ENCODE results near the gene ZDHHC14.
"Not testable (repeated sequence)": the region's sequence is repeated elsewhere in the genome, so short reads cannot be mapped to it uniquely, and the experiment has no call there.

ZDHHC14 gene

DNA sequence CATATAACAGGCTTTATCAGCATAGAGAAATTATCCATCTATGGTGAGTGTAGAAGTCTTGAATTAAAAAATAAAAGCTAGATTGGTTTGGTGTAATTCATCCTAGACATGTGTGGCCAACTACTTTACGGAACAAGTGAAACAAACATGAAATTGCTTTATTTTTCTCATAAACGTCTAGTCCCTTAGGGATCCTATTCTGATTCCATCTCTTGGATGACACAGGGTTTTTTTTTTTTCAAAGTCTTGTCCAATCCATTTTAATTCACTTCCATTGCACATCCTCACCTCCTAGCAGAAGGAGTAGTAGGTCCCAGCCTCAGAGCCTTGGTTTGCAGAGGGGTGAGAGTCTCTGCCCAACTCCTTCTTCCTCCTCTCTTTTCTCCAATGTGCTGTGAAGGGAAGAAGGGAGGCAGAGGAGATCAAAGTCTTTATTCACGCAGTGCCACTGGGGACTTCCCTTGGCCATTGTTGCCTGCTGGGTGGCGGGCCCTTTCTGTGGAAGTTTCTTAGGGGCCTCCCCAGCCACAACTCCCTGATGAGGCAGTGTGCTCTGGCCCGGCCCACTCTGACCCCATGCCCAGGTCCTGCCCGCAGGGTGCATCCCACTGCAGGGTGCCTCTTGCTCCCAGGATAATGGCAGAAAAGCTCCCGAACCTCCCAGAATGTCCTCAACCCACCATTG lies 337.7 kb downstream of the ZDHHC14 start:
- Histone ChIP-seq H3K27ac (ENCODE audit: low read depth, low read length) (no peak overlapping the region), H3K36me3 (ENCODE audit: low read length) (no peaks in the 10 kb centered on the region), H3F3A (ENCODE audit: insufficient read depth) (no peaks in the 10 kb centered on the region), H3K4me3 (ENCODE audit: insufficient read depth, low read length, poor library complexity, severe bottlenecking) (no peak overlapping the region), H3K79me2 (ENCODE audit: insufficient read depth, low read length) (no peaks in the 10 kb centered on the region), H2AFZ (ENCODE audit: low read depth, low read length, severe bottlenecking) (no peak overlapping the region), H3K9me2 (replicated peaks; ENCODE audit: insufficient read depth, low read length) (no peaks in the 10 kb centered on the region), H3K9me3 (ENCODE audit: insufficient read depth, low read length) (no peaks in the 10 kb centered on the region), H3K4me2 (ENCODE audit: low read depth, low read length, poor library complexity, severe bottlenecking) (no peak overlapping the region), H4K20me1 (ENCODE audit: low read depth, low read length) (no peaks in the 10 kb centered on the region), H3K27me3 (ENCODE audit: low read length) (no peaks in the 10 kb centered on the region), H3K9ac (ENCODE audit: low read length) (no peak overlapping the region)
- no peak for TF ChIP-seq CTCF (IDR thresholded peaks at IDR 0.05; ENCODE audit: insufficient read depth, low read length, poor library complexity, severe bottlenecking)
- TF ChIP-seq EZH2phosphoT487 (conservative IDR thresholded peaks at IDR 0.05; ENCODE audit: low read length), result no peak

GRCh38 chr6:157720964-157721363 lies 340.0 kb downstream of the ZDHHC14 start:
- not testable (repeated sequence) for H3K27ac ChIP-seq (ENCODE audit: low read depth, low read length); H3K9ac ChIP-seq (ENCODE audit: low read length); H3K4me3 ChIP-seq (ENCODE audit: insufficient read depth, low read length, poor library complexity, severe bottlenecking); H3K36me3 ChIP-seq (ENCODE audit: low read length); H4K20me1 ChIP-seq (ENCODE audit: low read depth, low read length); H3F3A ChIP-seq (ENCODE audit: insufficient read depth); H3K9me3 ChIP-seq (ENCODE audit: insufficient read depth, low read length); H2AFZ ChIP-seq (ENCODE audit: low read depth, low read length, severe bottlenecking); H3K9me2 ChIP-seq (replicated peaks; ENCODE audit: insufficient read depth, low read length); H3K27me3 ChIP-seq (ENCODE audit: low read length); H3K79me2 ChIP-seq (ENCODE audit: insufficient read depth, low read length); H3K4me2 ChIP-seq (ENCODE audit: low read depth, low read length, poor library complexity, severe bottlenecking)

DNA sequence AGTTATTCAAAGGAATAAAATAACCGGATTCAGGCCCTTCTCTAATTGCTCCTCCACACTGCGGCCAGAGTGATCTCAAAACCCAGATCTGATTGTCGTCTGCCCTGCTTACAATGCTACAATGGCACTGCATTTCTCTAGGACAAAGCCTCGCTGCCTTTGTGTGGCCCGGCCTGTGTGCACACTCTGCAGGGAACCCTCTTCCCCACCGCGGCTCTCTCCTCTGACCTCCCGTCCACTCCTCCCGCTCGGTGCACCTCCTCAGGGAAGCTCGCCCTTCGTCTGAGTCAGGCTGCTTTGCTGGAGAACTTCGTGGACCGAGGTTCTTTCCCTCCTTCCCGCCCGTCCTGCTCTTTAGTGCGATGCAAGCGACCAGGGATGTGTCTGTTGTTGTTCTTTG lies 340.4 kb downstream of the ZDHHC14 start:
- no peaks in the 10 kb centered on the region for H3K9me2 ChIP-seq (replicated peaks; ENCODE audit: insufficient read depth, low read length)
- H3K36me3 ChIP-seq (ENCODE audit: low read length), result no peaks in the 10 kb centered on the region
- H3K4me3 ChIP-seq (ENCODE audit: insufficient read depth, low read length, poor library complexity, severe bottlenecking), result no peak overlapping the region
- no peaks in the 10 kb centered on the region for H3K9me3 ChIP-seq (ENCODE audit: insufficient read depth, low read length)
- no peak overlapping the region for H3K4me2 ChIP-seq (ENCODE audit: low read depth, low read length, poor library complexity, severe bottlenecking)
- H4K20me1 ChIP-seq (ENCODE audit: low read depth, low read length), result no peaks in the 10 kb centered on the region
- H3K27me3 ChIP-seq (ENCODE audit: low read length), result no peaks in the 10 kb centered on the region
- no peak overlapping the region for H2AFZ ChIP-seq (ENCODE audit: low read depth, low read length, severe bottlenecking)
- no peak overlapping the region for H3K27ac ChIP-seq (ENCODE audit: low read depth, low read length)
- no peak overlapping the region for H3K9ac ChIP-seq (ENCODE audit: low read length)
- no peak for TF ChIP-seq CTCF (IDR thresholded peaks at IDR 0.05; ENCODE audit: insufficient read depth, low read length, poor library complexity, severe bottlenecking)
- H3F3A ChIP-seq (ENCODE audit: insufficient read depth), result no peaks in the 10 kb centered on the region
- no peaks in the 10 kb centered on the region for H3K79me2 ChIP-seq (ENCODE audit: insufficient read depth, low read length)

DNA sequence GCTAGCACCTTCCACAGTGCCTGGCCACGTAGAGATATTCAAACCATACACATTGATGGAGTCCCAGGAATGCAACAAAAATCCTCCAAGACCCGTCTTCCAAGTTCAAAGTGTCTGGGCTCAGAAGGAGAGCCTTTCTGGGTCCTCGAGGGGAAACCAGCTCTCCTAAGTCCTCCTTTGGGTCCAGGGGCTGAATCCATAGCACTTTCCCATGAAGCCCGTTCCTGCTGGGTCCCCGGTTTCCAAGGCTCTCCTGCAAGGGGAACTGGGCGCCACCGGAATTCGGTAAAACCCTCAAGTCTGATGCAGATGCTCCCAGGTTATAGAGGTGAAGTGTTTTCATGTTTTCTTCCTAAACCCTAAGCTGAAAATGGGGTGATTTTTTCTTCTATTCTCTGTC lies 340.8 kb downstream of the ZDHHC14 start:
- no peak overlapping the region for H3K4me2 ChIP-seq (ENCODE audit: low read depth, low read length, poor library complexity, severe bottlenecking)
- no peaks in the 10 kb centered on the region for H4K20me1 ChIP-seq (ENCODE audit: low read depth, low read length)
- no peak overlapping the region for H3K4me3 ChIP-seq (ENCODE audit: insufficient read depth, low read length, poor library complexity, severe bottlenecking)
- H3K27me3 ChIP-seq (ENCODE audit: low read length), result no peaks in the 10 kb centered on the region
- no peak overlapping the region for H2AFZ ChIP-seq (ENCODE audit: low read depth, low read length, severe bottlenecking)
- no peak overlapping the region for H3K9ac ChIP-seq (ENCODE audit: low read length)
- no peaks in the 10 kb centered on the region for H3K79me2 ChIP-seq (ENCODE audit: insufficient read depth, low read length)
- no peaks in the 10 kb centered on the region for H3K36me3 ChIP-seq (ENCODE audit: low read length)
- TF ChIP-seq EZH2phosphoT487 (conservative IDR thresholded peaks at IDR 0.05; ENCODE audit: low read length) (no peak), CTCF (IDR thresholded peaks at IDR 0.05; ENCODE audit: insufficient read depth, low read length, poor library complexity, severe bottlenecking) (no peak)
- no peak overlapping the region for H3K27ac ChIP-seq (ENCODE audit: low read depth, low read length)
- no peaks in the 10 kb centered on the region for H3K9me2 ChIP-seq (replicated peaks; ENCODE audit: insufficient read depth, low read length)
- H3K9me3 ChIP-seq (ENCODE audit: insufficient read depth, low read length), result no peaks in the 10 kb centered on the region
- no peaks in the 10 kb centered on the region for H3F3A ChIP-seq (ENCODE audit: insufficient read depth)
